IMR-90 (cell line): ENCODE data around the gene RAB25. TPM values are rescaled to one million over a fixed set of nuclear protein-coding genes. Genes with fewer than 3 reads are reported as not detected.

ENCODE experiments used
- ATAC-seq: fragments of 200-7000 bp; cut with Tn5 transposase; 2 replicates; pipeline ENCODE4 v1.9.1; 2020; ENCODE audit warnings: low read depth, mild to moderate bottlenecking, moderate library complexity
- BruUV-seq: library from RNA; stranded (reverse); fragments of 400-500 nt; replicated peaks from 2 replicates; lab custom pipeline; 2021; lab: Mats Ljungman, UMichigan
- CTCF ChIA-PET: fragments of 300-600 bp; formaldehyde crosslinking; extraction: SDS; loops from one replicate; lab custom pipeline; 2021; ENCODE audit warnings: antibody characterized with exemption; lab: Yijun Ruan, JAX
- POLR2A ChIA-PET: fragments of 300-600 bp; sonication (Branson Sonifier 250); formaldehyde crosslinking; loops from one replicate; lab custom pipeline; 2022; ENCODE audit warnings: antibody characterized with exemption; ENCODE audit not compliant: unreplicated experiment; lab: Charles Lee
- DNase-seq: peaks from one replicate; pipeline ENCODE4 v3.0.0; 2013
- H2AFZ ChIP-seq: replicated peaks from 2 replicates; pipeline ENCODE3; 2013; ENCODE audit warnings: low read length, mild to moderate bottlenecking; ENCODE audit not compliant: poor library complexity
- H2AK5ac ChIP-seq: 2 replicates; pipeline ENCODE4 v1.6.1; 2013; ENCODE audit warnings: low read depth, low read length, inconsistent platforms
- H2AK9ac ChIP-seq: replicated peaks from 2 replicates; pipeline ENCODE3; 2013; ENCODE audit warnings: mild to moderate bottlenecking, low read depth, low read length, moderate library complexity; ENCODE audit not compliant: poor library complexity
- H2BK120ac ChIP-seq: 2 replicates; pipeline ENCODE4 v1.6.1; 2013; ENCODE audit warnings: low read depth, low read length, inconsistent platforms
- H2BK15ac ChIP-seq: 3 replicates; pipeline ENCODE4 v1.6.1; 2013; ENCODE audit warnings: low read depth, low read length, inconsistent platforms
- H2BK20ac ChIP-seq: 2 replicates; pipeline ENCODE4 v1.6.1; 2013; ENCODE audit warnings: low read depth, mild to moderate bottlenecking, inconsistent platforms, low read length, moderate library complexity
- H2BK5ac ChIP-seq: 2 replicates; pipeline ENCODE4 v1.6.1; 2013; ENCODE audit warnings: mild to moderate bottlenecking, low read depth, low read length, inconsistent platforms; ENCODE audit not compliant: poor library complexity, severe bottlenecking
- H3K14ac ChIP-seq: replicated peaks from 2 replicates; pipeline ENCODE4 v1.6.1; 2013; ENCODE audit warnings: low read depth, low read length, inconsistent platforms
- H3K18ac ChIP-seq: 2 replicates; pipeline ENCODE4 v1.6.1; 2013; ENCODE audit warnings: low read depth, low read length, control low read depth
- H3K23ac ChIP-seq: 2 replicates; pipeline ENCODE4 v1.6.1; 2013; ENCODE audit warnings: low read depth, low read length, inconsistent platforms
- H3K27ac ChIP-seq: 2 replicates; pipeline ENCODE4 v1.5.1; 2013; ENCODE audit warnings: mild to moderate bottlenecking, control low read depth, low read length; ENCODE audit not compliant: insufficient read depth
- H3K27me3 ChIP-seq: 2 replicates; pipeline ENCODE4 v1.6.1; 2013; ENCODE audit warnings: low read length; ENCODE audit not compliant: control insufficient read depth, insufficient read depth
- H3K36me3 ChIP-seq: 2 replicates; pipeline ENCODE4 v1.6.1; 2013; ENCODE audit warnings: low read length, mixed read lengths; ENCODE audit not compliant: control insufficient read depth, insufficient read depth
- H3K4ac ChIP-seq: 2 replicates; pipeline ENCODE4 v1.6.1; 2013; ENCODE audit warnings: low read depth, low read length, inconsistent platforms
- H3K4me1 ChIP-seq: 2 replicates; pipeline ENCODE4 v1.6.1; 2013; ENCODE audit warnings: low read length, mixed read lengths; ENCODE audit not compliant: control insufficient read depth, insufficient read depth
- H3K4me2 ChIP-seq: 2 replicates; pipeline ENCODE4 v1.6.1; 2013; ENCODE audit warnings: low read depth, mild to moderate bottlenecking, control low read depth, low read length, moderate library complexity
- H3K4me3 ChIP-seq: 2 replicates; pipeline ENCODE4 v1.5.1; 2013; ENCODE audit warnings: low read depth, mild to moderate bottlenecking, control low read depth, low read length, moderate library complexity; ENCODE audit not compliant: insufficient read depth
- H3K56ac ChIP-seq: 2 replicates; pipeline ENCODE4 v1.6.1; 2013; ENCODE audit warnings: low read length, inconsistent platforms; ENCODE audit not compliant: insufficient read depth; ENCODE audit errors: extremely low read depth
- H3K79me1 ChIP-seq, 2 experiments: 2 replicates each; pipeline ENCODE4 v1.6.1; 2013; ENCODE audit warnings: low read length in 2 of 2, inconsistent platforms in 1 of 2, low read depth in 1 of 2
- H3K9ac ChIP-seq: 2 replicates; pipeline ENCODE4 v1.6.1; 2013; ENCODE audit warnings: low read depth, low read length, control low read depth
- H3K9me1 ChIP-seq: 2 replicates; pipeline ENCODE4 v1.6.1; 2013; ENCODE audit warnings: low read length, inconsistent platforms; ENCODE audit not compliant: insufficient read depth
- H3K9me3 ChIP-seq: 2 replicates; pipeline ENCODE4 v1.6.1; 2013; ENCODE audit warnings: low read length; ENCODE audit not compliant: control insufficient read depth, insufficient read depth
- H4K20me1 ChIP-seq: 2 replicates; pipeline ENCODE4 v1.6.1; 2013; ENCODE audit warnings: low read length, inconsistent platforms; ENCODE audit not compliant: insufficient read depth
- H4K5ac ChIP-seq: 2 replicates; pipeline ENCODE4 v1.6.1; 2013; ENCODE audit warnings: mild to moderate bottlenecking, low read depth, low read length, control low read depth
- H4K8ac ChIP-seq, 2 experiments: 2 replicates each; pipeline ENCODE4 v1.6.1; 2013; ENCODE audit warnings: low read depth in 2 of 2, low read length in 2 of 2, control low read depth in 1 of 2, inconsistent platforms in 1 of 2
- H4K91ac ChIP-seq: 2 replicates; pipeline ENCODE4 v1.6.1; 2013; ENCODE audit warnings: low read depth, low read length, inconsistent platforms; ENCODE audit not compliant: insufficient read depth
- BHLHE40 ChIP-seq: fragments of 150-350 bp; IDR thresholded peaks from 2 replicates; pipeline ENCODE4 v1.6.1; 2016; ENCODE audit warnings: mild to moderate bottlenecking, low read depth, low read length
- CEBPB ChIP-seq: IDR thresholded peaks from 2 replicates; pipeline ENCODE4 v1.6.1; 2012; ENCODE audit warnings: low read depth, low read length, improper control_type of control experiment
- CHD1 ChIP-seq: IDR thresholded peaks from 2 replicates; pipeline ENCODE4 v1.6.1; 2012; ENCODE audit warnings: low read depth, low read length, improper control_type of control experiment
- ELK1 ChIP-seq: fragments of 150-350 bp; IDR thresholded peaks from 2 replicates; pipeline ENCODE4 v1.6.1; 2016; ENCODE audit warnings: low read depth, mild to moderate bottlenecking, low read length, moderate library complexity, borderline replicate concordance
- FOS ChIP-seq: fragments of 150-350 bp; IDR thresholded peaks from 2 replicates; pipeline ENCODE4 v1.6.1; 2016; ENCODE audit warnings: low read depth, low read length
- MAFK ChIP-seq: IDR thresholded peaks from 2 replicates; pipeline ENCODE4 v1.6.1; 2012; ENCODE audit warnings: low read depth, low read length, improper control_type of control experiment
- MAZ ChIP-seq: IDR thresholded peaks from 2 replicates; pipeline ENCODE4 v1.6.1; 2012; ENCODE audit warnings: low read depth, mild to moderate bottlenecking, low read length, improper control_type of control experiment, moderate library complexity, borderline replicate concordance
- MXI1 ChIP-seq: IDR thresholded peaks from 2 replicates; pipeline ENCODE4 v1.6.1; 2012; ENCODE audit warnings: low read depth, mild to moderate bottlenecking, low read length, moderate library complexity, borderline replicate concordance
- NFE2L2 ChIP-seq: fragments of 150-350 bp; IDR thresholded peaks from 2 replicates; pipeline ENCODE4 v1.6.1; 2016; ENCODE audit warnings: low read depth, mild to moderate bottlenecking, low read length
- POLR2A ChIP-seq: IDR thresholded peaks from 2 replicates; pipeline ENCODE4 v1.6.1; 2012; ENCODE audit warnings: mild to moderate bottlenecking, low read depth, low read length
- RAD21 ChIP-seq: IDR thresholded peaks from 2 replicates; pipeline ENCODE4 v1.6.1; 2012; ENCODE audit warnings: low read length, improper control_type of control experiment
- RCOR1 ChIP-seq: IDR thresholded peaks from 2 replicates; pipeline ENCODE4 v1.6.1; 2012; ENCODE audit warnings: mild to moderate bottlenecking, low read length, improper control_type of control experiment; ENCODE audit not compliant: insufficient replicate concordance
- RFX5 ChIP-seq: IDR thresholded peaks from 2 replicates; pipeline ENCODE4 v1.8.0; 2012; ENCODE audit warnings: low read depth, mild to moderate bottlenecking, low read length, moderate library complexity
- SMC3 ChIP-seq: fragments of 150-350 bp; IDR thresholded peaks from 2 replicates; pipeline ENCODE4 v1.6.1; 2016; ENCODE audit warnings: low read depth, mild to moderate bottlenecking, antibody characterized with exemption, low read length, moderate library complexity
- WGBS, 2 experiments: methylation state at CpG; one replicate each; pipeline versions ENCODE4 v1.1.5 to v1.1.7; 2013; ENCODE audit warnings: missing lambda C conversion rate in 2 of 2; ENCODE audit not compliant: insufficient read length in 1 of 2; ENCODE audit errors: extremely low coverage in 2 of 2; 5-methylcytosine and 5-hydroxymethylcytosine counted together
- dilution Hi-C: fragments of 300-500 bp; cut with HindIII; formaldehyde crosslinking; loops from one replicate; pipeline ENCODE4 v1.14.3; 2018; ENCODE audit warnings: low sequenced_read_pairs; ENCODE audit not compliant: unreplicated experiment
- in situ Hi-C: fragments of 300-500 bp; cut with MboI; formaldehyde crosslinking; loops from 3 replicates; pipeline ENCODE4 v1.14.3; 2019; ENCODE audit warnings: low sequenced_read_pairs, inconsistent platforms, mixed read lengths
- intact Hi-C: fragments of 100-400 bp; cut with micrococcal nuclease; formaldehyde crosslinking; loops from 2 replicates; pipeline ENCODE4 v1.10.0; 2022
- polyA plus RNA-seq, 3 experiments: library from polyadenylated mRNA; depleted of rRNA; stranded (reverse); fragments of >200 nt; gene quantifications; 2 replicates each; pipeline ENCODE4 v1.2.3, GENCODE V29; 2012; ENCODE audit warnings: low replicate concordance in 1 of 3
- total RNA-seq: library from RNA; depleted of rRNA; stranded (reverse); fragments of >200 nt; gene quantifications from 2 replicates; pipeline ENCODE4 v1.2.3, GENCODE V29; 2012
- TF ChIP-seq, protein P1 (sequence below): conservative IDR thresholded peaks from 2 replicates; pipeline ENCODE4 v1.5.1; 2012; ENCODE audit warnings: mild to moderate bottlenecking, low read depth, low read length, improper control_type of control experiment
- TF ChIP-seq, protein P2 (sequence below): fragments of 150-350 bp; IDR thresholded peaks from 2 replicates; pipeline ENCODE4 v1.6.1; 2017; ENCODE audit warnings: mild to moderate bottlenecking, antibody characterized with exemption, low read length, low read depth

Gene RAB25
- total and polyA plus RNA-seq, 2 of the 4 experiments (the other 2 are of a cell fraction) = not detected

DNA sequence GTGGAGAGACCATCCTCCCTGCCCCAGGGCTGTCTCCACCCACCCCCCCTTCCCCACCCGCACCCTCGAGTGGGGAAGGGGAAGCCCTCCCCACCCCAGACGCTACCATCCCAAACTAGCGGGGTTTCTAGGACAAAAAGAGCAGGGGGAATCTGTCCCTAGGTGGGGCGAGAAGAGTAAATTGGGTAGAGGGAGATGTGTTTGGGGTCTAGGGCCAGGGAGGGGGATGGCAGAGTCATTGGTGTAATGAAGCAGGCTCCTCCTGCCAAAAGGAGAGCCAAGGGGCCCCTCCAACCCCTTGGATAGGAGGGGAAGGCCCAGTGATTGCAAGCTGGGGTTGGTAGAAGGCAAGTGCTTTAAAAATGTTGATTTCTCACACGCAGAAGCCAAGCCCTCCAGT is 11.3 kb downstream of the RAB25 start:
- Histone ChIP-seq H2BK20ac (no peak overlapping the region), H2BK15ac (no peak overlapping the region), H3K27me3 (no peaks in the 10 kb centered on the region), H3K9me3 (no peaks in the 10 kb centered on the region), H3K56ac (no peak overlapping the region), H3K4me3 (no peak overlapping the region), H3K9me1 (peaks cover 13% of the 10 kb centered on the region), H2BK120ac (no peak overlapping the region), H3K23ac (no peak overlapping the region), H3K4me1 (peaks cover 20% of the 10 kb centered on the region), H3K9ac (no peak overlapping the region), H3K79me1 (peaks cover 15 to 39% of the 10 kb centered on the region in 2 experiments; a peak in 3 of 4 replicates), H3K18ac (no peak overlapping the region), H4K5ac (no peak overlapping the region), H3K4me2 (no peak overlapping the region), H2BK5ac (no peak overlapping the region), H3K36me3 (peaks cover 31% of the 10 kb centered on the region), H3K14ac (no peak overlapping the region), H3K4ac (no peak overlapping the region), H4K8ac (no peak overlapping the region), H3K27ac (no peak overlapping the region), H4K91ac (no peak overlapping the region), H2AFZ (no peak overlapping the region), H2AK9ac (no peak overlapping the region), H2AK5ac (no peak overlapping the region), H4K20me1 (peaks cover 26% of the 10 kb centered on the region)
- DNase-seq (no peak), ATAC-seq (no peak)
- in situ Hi-C loops = no loop called here
- WGBS, 2 experiments = no CpG with 5 or more reads among the region's 6 CpGs
- intact Hi-C loops = no loop called here
- dilution Hi-C loops = no loop called here
- BruUV-seq = no TSS peak
- no peak for TF ChIP-seq POLR2A
- no peak for TF ChIP-seq MAZ
- no peak for TF ChIP-seq MXI1
- TF ChIP-seq BHLHE40 = no peak
- no peak for TF ChIP-seq ELK1
- TF ChIP-seq RFX5 = no peak
- no peak for TF ChIP-seq RCOR1
- no peak for TF ChIP-seq RAD21
- no peak for TF ChIP-seq FOS
- TF ChIP-seq, protein P1, sequence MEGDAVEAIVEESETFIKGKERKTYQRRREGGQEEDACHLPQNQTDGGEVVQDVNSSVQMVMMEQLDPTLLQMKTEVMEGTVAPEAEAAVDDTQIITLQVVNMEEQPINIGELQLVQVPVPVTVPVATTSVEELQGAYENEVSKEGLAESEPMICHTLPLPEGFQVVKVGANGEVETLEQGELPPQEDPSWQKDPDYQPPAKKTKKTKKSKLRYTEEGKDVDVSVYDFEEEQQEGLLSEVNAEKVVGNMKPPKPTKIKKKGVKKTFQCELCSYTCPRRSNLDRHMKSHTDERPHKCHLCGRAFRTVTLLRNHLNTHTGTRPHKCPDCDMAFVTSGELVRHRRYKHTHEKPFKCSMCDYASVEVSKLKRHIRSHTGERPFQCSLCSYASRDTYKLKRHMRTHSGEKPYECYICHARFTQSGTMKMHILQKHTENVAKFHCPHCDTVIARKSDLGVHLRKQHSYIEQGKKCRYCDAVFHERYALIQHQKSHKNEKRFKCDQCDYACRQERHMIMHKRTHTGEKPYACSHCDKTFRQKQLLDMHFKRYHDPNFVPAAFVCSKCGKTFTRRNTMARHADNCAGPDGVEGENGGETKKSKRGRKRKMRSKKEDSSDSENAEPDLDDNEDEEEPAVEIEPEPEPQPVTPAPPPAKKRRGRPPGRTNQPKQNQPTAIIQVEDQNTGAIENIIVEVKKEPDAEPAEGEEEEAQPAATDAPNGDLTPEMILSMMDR = no peak
- no peak for TF ChIP-seq CEBPB
- TF ChIP-seq, protein P2, sequence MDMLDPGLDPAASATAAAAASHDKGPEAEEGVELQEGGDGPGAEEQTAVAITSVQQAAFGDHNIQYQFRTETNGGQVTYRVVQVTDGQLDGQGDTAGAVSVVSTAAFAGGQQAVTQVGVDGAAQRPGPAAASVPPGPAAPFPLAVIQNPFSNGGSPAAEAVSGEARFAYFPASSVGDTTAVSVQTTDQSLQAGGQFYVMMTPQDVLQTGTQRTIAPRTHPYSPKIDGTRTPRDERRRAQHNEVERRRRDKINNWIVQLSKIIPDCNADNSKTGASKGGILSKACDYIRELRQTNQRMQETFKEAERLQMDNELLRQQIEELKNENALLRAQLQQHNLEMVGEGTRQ = no peak
- no peak for TF ChIP-seq CHD1
- TF ChIP-seq NFE2L2 = no peak
- TF ChIP-seq SMC3 = no peak
- no peak for TF ChIP-seq MAFK
- POLR2A ChIA-PET = no interaction called here
- CTCF ChIA-PET = no interaction called here
